HG02840 (cell line): ENCODE measurements around the gene GBP3.
A peak's percentile ranks its signal among the peaks of the same experiment; 100 is the strongest.
"Not testable (repeated sequence)": the region's sequence is repeated elsewhere in the genome, so short reads cannot be mapped to it uniquely, and the experiment has no call there.

Experiments used
- ATAC-seq: cut with Tn5 transposase; IDR thresholded peaks from one replicate; pipeline ENCODE4 v1.9.1; 2021; ENCODE audit warnings: mild to moderate bottlenecking, moderate library complexity, moderate number of reproducible peaks; ENCODE audit not compliant: unreplicated experiment, low FRiP score

GBP3 gene

DNA sequence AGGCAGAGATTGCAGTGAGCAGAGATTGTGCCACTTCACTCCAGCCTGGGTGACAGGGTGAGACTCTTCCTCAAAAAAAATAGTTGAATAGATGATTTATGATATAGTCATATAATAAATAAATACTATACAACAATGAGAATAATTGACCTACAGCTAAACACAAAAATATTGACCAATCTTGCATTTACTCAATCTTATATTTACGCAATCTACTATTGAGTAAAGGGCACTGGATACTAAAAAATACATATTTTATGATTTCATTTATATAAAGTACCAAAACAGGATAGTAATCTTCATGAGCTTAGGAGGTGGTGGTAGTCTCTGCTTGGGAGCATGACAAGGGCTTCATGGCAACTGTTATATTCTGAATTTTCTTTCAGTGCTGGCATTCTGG lies 19.1 kb upstream of the GBP3 start:
- ATAC-seq: no peak

DNA sequence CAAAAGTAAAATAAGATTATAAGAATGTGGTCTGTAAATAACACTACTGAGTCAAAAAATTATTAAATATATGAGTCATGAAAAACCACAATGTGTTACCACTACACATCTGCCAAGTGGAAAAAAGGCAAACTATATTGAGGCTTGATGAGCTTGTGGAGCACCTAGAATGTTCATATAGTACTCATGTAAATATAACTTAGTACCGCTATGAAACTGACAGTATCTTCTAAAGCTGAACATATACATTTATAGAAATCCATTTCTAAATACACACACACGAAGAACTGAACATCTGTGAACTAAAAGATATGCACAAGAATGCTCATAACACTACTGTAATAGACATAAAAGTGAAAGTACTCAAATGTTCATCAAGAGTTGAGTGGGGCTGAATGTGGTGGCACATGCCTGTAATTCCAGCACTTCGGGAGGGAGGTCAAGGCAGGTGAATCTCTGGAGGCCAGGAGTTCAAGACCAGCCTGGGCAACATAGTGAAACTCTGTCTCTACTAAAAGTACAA lies 18.5 kb upstream of the GBP3 start:
- ATAC-seq: peak; percentile 94

DNA sequence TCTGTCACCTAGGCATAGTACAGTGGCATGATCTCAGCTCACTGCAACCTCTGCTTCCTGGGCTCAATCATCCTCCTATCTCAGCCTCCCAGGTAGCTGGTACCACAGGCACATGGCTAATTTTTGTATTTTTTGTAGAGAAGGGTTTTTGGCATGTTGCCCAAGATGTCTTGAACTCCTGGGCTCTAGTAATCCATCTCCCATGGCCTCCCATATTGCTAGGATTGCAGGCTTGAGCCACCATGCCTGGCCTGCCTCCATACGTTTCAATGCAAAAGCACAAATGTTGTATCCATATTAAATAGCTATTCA lies 17.6 kb upstream of the GBP3 start:
- no peak for ATAC-seq

DNA sequence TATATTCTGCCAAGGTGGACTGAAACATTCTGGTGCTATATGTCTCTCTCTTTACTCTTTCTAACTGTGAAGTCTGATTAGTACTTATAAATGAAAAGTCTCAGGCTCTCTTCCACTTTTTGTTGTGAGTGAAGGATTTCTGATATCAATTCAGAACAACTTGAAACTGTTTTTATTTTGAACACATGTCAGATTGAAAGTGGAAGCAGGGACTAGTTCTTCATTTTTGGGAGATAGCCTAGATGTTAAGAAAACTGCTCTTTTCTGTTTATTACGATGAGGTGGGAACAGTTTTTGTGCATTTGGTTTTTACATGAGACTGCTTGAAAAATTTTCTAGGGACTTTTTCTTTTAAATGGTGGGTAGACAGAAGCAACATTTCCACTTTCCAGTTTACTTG lies 14.5 kb upstream of the GBP3 start:
- ATAC-seq: no peak

DNA sequence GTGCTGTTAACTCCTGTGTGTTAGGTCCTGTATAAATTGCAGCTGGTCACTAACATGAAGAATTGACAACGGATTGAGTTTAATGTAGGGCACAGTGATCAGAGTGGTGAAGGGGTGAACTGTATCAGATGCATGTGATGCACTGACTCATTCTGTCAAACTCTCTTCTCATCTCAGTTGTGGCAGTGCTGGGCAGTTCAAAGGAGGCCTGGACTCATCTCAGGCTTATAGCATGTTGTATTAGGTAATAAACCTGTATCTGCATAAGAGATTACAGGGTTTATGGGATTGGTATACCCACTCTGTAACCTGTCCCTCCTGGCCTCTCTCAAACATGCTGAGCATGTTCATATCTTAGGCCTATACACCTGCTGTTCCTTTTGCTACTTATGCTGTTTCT lies 12.4 kb upstream of the GBP3 start:
- ATAC-seq: no peak

DNA sequence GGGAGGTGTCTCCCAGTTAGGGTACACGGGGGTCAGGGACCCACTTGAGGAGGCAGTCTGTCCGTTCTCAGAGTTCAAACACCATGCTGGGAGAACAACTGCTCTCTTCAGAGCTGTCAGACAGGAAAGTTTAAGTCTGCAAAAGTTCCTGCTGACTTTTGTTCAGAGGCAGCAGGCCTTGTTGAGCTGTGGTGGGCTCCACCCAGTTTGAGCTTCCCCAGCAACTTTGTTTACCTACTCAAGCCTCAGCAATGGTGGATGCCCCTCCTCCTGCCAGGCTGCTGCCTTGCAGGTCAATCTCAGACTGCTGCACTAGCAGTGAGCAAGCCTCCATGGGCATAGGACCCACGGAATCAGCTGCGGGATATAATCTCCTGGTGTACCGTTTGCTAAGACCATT lies 11.3 kb upstream of the GBP3 start:
- ATAC-seq: not testable (repeated sequence)

DNA sequence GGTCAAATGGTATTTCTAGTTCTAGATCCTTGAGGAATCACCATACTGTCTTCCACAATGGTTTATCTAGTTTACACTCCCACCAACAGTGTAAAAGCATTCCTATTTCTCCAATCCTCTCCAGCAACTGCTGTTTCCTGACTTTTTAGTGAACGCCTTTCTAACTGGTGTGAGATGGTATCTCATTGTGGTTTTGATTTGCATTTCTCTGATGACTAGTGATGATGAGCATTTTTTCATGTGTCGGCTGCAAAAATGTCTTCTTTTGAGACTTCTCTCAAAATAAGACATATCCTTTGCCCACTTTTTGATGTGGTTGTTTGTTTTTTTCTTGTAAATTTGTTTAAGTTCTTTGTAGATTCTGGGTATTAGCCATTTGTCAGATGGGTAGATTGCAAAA lies 6.4 kb upstream of the GBP3 start:
- not testable (repeated sequence) for ATAC-seq

DNA sequence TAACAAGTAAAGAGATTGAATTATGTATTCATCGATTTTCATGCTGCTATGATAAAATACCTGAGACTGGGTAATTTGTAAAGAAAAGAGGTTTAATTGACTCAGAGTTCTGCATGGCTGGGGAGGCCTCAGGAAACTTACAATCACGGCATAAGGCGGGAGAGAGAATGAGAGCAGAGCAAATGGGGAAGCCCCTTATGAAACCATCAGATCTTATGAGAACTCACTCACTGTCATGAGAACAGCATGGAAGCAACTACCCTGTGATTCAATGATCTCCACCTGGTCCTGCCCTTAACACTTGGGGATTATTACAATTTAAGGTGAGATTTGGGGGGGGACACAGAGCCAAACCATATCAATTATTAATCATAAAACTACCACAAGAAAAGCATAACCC lies 3.3 kb upstream of the GBP3 start:
- no peak for ATAC-seq

DNA sequence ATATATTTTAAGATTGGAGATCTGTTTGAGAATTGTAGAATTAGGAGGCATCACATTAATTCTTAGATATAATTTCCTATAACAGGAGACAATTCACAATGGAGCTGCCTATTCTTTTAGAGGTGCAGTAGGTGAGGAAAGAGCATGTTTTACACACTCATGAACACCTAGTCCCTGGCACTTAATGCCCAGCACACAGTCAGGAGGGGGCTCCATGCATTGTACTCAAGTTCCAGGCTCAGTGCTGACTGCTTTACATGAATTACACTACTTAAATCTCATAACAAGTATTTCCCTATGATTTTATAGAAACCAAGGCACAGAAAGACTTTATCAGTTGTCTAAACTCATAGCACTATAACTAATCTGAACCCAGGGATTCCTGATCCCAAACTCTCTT lies 360 bp upstream of the GBP3 start:
- ATAC-seq: no peak

DNA sequence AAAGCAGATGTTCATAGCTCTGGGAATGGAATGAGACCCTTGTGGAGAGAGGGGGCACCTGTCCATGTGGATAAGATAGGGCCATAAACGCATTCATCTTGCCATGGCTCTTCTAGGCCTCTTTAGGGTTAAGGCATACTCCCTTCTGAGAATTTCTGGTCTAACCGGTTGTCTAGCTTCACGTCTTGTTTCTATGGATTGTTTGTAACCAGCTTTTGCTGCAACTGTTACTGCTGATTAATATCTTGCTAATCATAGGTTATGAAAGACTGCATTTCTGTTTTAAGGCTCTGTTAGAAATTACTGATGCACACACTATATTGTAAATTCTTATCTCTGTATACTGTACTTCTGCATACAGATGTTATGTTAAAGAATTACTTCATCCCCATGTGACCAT lies 4.3 kb downstream of the GBP3 start:
- not testable (repeated sequence) for ATAC-seq

DNA sequence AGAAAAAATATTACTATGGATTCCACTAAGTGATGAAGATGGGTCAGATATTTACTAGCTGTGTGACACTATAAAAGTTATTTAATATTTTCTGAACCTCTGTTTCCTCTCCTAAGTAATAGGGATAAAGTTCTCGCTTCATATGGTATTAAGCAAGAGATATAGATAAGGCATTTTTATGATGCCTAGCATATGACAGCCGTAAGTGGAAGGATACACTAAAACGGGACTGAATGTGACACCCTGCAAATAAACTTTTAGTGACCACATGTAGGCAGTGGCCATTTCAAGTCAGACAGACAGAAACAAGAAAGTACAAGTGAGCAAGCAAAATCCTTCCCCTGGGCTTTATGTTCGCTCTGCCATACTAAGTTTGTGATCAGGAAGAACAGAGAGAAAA lies 14.2 kb downstream of the GBP3 start:
- no peak for ATAC-seq

DNA sequence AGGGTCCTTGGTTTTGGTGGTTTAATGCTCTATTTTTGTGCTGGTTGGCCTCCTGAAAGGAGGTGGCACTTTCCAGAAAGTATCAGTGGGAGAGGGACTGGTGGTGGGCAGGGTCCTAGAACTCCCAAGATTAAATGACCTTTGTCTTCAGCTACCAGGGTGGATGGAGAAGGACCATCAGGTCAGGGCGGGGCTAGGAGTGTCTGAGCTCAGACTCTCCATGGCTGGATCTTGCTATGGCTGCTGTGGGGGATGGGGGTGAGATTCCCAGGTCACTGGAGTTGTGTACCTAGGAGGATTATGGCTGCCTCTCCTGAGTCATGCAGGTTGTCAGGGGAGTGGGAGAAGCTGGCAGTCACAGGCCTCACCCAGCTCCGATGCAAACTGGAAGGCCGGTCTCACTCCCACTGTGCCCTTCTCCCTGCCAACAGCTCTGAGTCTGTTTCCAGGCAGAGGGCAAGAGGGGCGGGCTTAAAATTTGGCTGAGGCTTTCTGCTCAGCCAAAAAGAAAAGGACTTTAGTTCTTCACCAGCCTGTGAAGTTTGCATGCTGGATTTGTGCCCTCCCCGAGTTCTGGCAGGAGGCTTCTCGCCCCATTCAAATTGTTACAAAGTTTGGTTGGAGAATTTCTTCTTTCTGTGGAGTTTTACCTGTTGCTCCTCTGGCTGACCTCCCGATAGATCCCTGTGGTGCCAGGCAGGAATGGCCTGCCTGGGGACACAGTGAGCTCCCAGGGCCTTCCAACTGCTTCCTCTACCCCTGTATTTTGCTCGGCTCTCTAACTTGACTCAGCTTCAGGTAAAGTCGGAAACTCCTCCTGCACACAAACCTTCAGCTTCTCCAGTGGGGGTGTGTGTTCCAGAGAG lies 17.1 kb downstream of the GBP3 start:
- no peak for ATAC-seq

DNA sequence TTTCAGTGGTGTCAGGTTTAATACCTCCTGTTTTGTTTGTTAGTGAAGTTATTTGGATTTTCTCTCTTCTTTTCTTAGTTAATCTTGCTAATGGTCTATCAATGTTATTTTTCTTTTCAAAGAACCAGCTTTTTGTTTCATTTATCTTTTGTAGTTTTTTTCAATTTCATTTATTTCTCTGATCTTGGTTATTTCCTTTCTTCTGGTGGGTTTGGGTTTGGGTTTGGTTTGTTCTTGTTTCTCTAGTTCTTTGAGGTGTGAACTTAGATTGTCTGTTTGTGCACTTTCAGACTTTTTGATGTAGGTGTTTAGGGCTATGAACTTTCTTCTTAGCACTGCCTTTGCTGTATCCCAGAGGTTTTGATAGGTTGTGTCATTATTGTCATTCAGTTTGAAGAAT lies 20.5 kb downstream of the GBP3 start:
- not testable (repeated sequence) for ATAC-seq

DNA sequence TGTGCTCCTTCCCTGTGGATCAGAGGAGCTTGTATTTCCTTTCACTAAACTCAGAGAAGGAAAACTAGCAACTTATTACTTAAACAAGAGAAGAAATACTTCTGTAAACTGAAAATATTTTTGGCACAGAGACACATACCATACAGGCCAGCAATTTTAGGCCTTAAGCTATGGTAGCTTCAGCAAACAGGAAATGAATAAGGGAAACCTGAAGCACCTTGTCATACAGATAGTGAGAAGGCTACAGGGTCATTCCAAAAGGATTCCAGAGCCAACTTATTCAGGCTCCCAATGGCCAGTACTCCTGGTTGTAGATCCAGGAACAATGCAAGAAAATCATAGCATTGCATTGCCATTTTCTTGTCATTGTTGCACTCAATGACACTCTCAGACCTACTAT lies 21.2 kb downstream of the GBP3 start:
- no peak for ATAC-seq

DNA sequence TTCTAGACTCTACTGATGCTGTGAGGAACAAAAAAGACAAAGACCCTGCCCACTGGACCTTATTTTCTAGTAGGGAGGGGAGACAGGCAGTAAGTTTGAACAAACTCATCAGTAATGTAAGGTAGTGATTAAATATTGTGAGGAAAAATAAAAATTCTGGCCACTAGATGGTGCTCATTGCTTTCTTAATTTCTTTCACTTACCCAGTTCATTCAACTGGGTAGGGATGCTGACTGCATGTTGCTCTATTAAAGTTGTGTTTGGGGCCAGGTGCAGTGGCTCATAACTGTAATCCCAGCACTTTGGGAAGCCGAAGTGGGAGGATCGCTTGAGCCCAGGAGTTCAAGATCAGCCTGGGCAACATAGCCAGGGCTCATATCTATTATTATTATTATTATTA lies 23.9 kb downstream of the GBP3 start:
- ATAC-seq: peak; percentile 73

DNA sequence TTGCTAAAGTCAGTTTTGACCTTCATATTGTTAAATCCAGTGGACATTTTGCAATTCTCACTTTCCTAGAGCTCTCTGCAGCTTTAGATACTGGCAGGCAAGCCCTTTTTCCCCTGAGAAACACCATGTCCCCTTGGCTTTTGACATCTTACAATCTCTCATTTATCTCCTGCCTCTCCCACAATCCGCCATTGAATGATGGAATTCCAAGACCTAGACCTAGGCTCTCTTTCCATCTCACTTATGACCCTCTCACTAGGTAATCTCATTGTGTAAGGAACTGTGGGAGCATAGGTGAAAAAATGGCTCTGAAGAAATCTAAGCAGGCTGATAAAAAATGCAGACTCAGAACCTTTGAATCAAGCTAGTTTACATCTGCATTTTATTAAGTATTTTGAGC lies 32.2 kb downstream of the GBP3 start:
- no peak for ATAC-seq

DNA sequence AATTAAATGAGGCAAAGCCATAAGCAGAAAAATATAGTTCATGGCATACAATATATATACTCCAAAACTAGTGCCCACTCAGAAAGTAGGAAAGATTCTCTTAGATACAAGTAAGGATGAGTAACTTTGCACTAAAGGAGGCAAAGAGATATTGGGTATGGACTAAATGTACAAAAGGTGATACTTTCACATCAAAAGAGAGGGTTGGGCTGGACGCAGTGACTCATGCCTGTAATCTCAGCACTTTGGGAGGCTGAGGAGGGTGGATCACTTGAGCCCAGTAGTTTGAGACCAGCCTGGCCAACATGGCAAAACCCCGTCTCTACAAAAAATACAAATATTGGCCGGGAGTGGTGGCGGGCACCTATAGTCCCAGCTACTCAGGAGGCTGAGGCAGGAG lies 37.0 kb downstream of the GBP3 start:
- no peak for ATAC-seq

DNA sequence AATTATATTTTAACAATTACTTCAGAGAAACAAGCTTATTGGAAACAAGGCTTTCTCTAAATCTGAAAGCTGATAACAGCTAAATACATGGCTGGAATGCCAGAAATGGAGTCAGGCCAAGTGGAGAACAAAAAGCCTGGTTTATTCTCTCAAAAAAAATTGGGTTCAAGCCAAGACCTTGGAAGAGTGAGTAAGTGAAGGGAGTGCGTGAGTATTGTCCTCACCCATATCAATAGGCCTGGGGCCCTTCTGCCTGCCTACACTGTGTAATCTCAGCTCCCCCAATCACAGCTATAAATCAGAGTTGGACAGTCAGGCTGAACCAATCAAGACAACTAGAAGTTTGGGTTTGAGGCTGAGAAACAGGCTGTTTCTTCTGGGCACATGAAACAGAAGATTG lies 37.6 kb downstream of the GBP3 start:
- no peak for ATAC-seq

DNA sequence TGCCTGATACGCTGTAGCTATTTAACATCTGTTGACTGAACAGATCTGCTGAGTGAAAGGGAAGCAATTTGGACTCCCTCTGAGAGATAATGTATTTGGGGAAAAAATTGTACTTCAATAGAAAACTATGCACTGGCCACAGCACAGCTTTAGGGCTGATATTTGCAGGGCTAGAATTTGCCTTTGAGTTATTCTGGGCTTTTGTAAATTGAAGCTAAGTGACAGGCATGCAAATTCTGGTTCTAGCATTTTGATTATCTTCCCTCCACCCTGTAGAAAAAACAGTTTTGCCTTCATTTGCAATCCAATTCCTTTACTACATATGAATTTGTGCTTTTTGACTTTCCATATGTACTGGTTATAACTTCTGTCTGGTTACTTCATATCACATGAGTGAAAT lies 38.1 kb downstream of the GBP3 start:
- ATAC-seq: no peak

DNA sequence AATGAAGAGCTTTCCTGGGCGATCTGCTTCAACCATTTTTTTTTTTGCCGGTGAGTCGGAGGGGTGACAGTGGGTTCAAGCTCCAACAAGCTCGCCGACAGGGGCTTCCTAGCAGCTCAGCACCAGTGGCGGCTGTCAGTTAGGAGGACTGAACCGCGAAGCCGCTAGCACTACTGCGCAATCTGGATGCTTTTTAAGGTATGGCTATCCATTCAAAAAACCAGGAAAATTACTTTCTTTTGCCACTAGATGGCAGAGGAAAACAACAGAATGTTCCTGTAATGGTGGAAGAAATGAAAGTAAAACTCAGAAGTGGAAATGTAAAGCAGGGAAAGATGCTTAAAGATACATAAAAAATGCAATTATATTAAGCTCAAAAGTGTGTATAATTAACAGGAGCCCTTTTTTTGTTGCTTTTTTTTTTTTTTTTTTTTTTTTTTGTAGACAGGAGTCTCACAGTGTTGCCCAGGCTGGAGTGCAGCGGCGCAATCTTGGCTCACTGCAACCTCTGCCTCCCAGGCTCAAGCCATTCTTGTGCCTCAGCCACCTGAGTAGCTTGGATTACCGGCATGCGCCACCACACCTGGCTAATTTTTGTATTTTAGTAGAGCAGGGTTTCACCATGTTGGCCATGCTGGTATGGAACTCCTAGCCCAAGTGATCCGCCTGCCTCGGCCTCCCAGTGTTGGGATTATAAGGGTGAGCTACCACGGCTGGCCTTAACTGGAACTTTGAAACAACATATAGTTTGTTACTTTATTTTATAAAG lies 38.7 kb downstream of the GBP3 start:
- ATAC-seq: no peak

DNA sequence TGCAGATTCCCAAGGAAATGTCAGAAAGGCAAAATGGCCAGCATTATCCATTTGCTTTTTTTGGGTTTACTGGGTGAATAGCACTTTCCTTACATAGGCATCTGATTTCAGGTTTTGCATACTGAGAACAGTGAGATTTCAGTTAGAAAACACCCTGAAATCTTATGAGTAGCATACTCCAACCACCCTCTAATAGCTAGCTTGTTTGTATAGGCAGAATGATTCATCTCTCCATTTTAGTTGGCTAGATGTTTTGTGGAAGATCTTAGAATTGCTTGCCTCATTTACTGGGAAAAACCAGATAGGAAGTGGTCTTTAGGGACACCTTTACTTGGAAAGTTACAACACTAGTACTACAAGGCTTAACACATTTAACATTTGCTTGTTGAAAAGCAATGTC lies 40.6 kb downstream of the GBP3 start:
- ATAC-seq: no peak

DNA sequence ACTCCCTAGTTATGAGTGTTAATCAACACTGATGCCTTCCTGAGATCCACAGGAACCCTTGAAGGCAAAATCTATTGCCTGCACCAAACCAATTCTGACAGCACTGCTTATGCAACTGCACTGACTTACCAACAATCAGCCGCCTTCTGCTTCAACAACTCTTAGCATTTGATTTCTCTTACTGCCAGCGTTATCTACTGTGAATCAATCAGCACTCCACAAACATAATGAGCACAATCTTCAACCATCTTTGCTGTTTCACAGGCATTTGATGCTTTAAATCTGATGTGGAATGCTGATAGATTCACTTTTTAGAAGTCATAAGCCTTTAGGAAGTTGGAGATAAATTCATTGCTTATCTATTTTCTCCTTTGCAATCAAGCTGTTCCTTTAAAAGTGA lies 41.2 kb downstream of the GBP3 start:
- not testable (repeated sequence) for ATAC-seq
